Muscle layer of colon (tissue), 2 donors: Measurements from ENCODE around the gene GMEB1.
"Not testable (repeated sequence)": the region's sequence is repeated elsewhere in the genome, so short reads cannot be mapped to it uniquely, and the experiment has no call there.

ENCODE experiments used
- H3K27ac ChIP-seq: one replicate; pipeline ENCODE4 v1.7.0; 2013; ENCODE audit warnings: low read depth, mild to moderate bottlenecking, low read length, moderate library complexity
- H3K27me3 ChIP-seq, 2 donors: one replicate each; pipeline ENCODE4 v1.7.0; 2013; ENCODE audit warnings: low read length in 2 of 2, mild to moderate bottlenecking in 2 of 2; ENCODE audit not compliant: insufficient read depth in 2 of 2, control insufficient read depth in 1 of 2
- H3K36me3 ChIP-seq: one replicate; pipeline ENCODE4 v1.7.0; 2013; ENCODE audit warnings: mild to moderate bottlenecking, low read length; ENCODE audit not compliant: insufficient read depth
- H3K4me1 ChIP-seq: one replicate; pipeline ENCODE4 v1.7.0; 2013; ENCODE audit warnings: mild to moderate bottlenecking, low read length; ENCODE audit not compliant: insufficient read depth
- H3K4me3 ChIP-seq, 2 donors: one replicate each; pipeline ENCODE4 v1.7.0; 2013; ENCODE audit warnings: low read length in 2 of 2, low read depth in 1 of 2, mild to moderate bottlenecking in 1 of 2, moderate library complexity in 1 of 2
- H3K9ac ChIP-seq: one replicate; pipeline ENCODE4 v1.7.0; 2013; ENCODE audit warnings: low read length
- H3K9me3 ChIP-seq: one replicate; pipeline ENCODE4 v1.7.0; 2013; ENCODE audit warnings: mild to moderate bottlenecking, low read length
- donor health status: abdominal sarcoma.
- donor health status: Adenocarcinoma of cecum.

Gene GMEB1

GRCh38 chr1:28735961-28736449 lies 67.4 kb downstream of the GMEB1 start:
- no peaks in the 10 kb centered on the region for H3K27me3 ChIP-seq
- H3K36me3 ChIP-seq: peaks cover 23% of the 10 kb centered on the region
- peaks cover 36% of the 10 kb centered on the region for H3K4me1 ChIP-seq
- H3K4me3 ChIP-seq: peak overlapping the region; percentile 56 to 67
- peak overlapping the region; percentile 88 for H3K27ac ChIP-seq
- H3K9me3 ChIP-seq: no peaks in the 10 kb centered on the region
- peak overlapping the region; percentile 91 for H3K9ac ChIP-seq

DNA sequence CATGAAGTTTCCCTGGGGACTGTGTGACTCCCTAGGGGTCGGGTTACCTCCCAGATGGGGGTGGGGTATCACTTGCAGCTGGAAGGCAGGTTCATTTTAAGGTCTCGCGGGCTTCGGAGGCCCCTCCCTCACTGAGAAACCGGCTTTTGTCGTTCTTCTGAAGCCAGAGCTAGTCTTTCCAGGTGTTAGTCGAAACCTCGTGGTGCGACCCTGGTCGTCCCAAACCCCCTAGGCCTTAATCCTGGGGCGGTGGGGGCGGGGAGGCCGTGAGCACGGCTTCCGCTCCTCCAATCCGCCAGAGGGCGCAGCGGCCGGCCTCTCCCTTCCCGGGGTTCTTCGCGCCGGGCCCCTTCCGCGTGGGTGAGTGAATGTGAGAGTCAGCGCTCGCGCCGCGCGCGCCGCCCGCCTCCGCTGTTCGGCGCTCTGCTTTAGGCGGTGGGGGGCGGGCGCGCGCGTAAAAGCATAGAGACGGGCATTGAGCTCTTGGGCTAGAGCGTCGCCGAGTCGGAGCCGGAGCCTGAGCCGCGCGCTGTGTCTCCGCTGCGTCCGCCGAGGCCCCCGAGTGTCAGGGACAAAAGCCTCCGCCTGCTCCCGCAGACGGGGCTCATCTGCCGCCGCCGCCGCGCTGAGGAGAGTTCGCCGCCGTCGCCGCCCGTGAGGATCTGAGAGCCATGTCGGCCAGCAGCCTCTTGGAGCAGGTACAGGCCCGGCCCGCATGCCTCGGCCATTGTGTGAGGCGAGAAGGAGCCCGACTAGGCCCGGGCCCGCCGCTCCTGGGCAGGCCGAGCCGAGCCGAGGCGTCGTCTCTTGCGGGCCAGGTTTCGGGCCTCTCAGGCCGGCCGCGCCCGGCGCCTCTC lies 68.1 kb downstream of the GMEB1 start, which contains the start of gene YTHDF2:
TSS of gene YTHDF2 (plus strand) at position 491 of the 857 bp plus-strand sequence. CDS start at position 672, 181 bp downstream.
- Histone ChIP-seq H3K4me1 (peaks cover 39% of the 10 kb centered on the region), H3K4me3 (peak within 1 kb of the TSS; percentile 67 to 72), H3K9me3 (no peaks in the 10 kb centered on the region), H3K27ac (peak within 1 kb of the TSS; percentile 96), H3K9ac (peak within 1 kb of the TSS; percentile 91), H3K36me3 (peaks cover 26% of the 10 kb centered on the region), H3K27me3 (no peaks in the 10 kb centered on the region)

DNA sequence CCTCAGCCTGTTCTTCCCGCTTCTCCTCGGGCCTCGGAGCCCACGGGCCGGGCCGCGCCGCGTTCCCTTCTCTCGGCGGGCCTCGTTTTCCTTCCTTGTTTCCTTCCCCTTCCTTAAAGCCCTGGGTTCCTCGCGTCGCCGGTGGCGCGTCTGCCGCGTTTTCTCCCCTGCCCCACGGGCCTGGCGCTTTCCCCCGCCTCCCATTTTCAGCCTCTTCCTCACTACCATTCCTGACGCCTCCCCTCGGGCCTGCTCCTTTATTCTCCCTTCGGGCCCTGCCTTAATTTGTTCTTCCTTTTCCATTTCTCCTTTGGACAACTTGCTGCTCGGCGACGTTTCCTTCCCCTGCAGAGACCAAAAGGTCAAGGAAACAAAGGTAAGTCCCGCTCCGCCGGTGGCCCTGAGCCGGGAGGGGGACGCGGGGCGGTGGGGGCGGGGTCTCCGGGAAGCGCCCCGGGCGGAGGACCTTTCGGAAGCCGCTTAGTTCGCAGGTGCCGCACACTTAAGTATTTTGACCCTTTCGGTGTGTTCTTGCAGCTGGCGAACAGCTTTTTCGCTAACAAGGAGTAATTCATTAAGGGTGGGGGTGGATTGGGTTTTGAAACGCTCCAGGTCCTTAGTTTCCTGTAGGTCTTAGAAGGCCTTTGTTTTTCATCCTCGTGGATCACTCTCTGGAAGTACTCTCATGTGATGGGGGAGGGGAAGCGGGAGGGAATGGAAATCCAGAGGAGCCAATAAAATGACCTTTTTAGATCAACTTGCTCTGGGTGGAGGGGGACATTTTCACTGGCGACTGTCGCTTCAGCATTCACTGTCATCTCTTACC lies 68.9 kb downstream of the GMEB1 start:
- no peaks in the 10 kb centered on the region for H3K9me3 ChIP-seq
- peaks cover 34% of the 10 kb centered on the region for H3K36me3 ChIP-seq
- H3K27me3 ChIP-seq: no peaks in the 10 kb centered on the region
- peak overlapping the region; percentile 96 for H3K27ac ChIP-seq
- H3K4me3 ChIP-seq: peak overlapping the region; percentile 45 to 72
- H3K4me1 ChIP-seq: peaks cover 39% of the 10 kb centered on the region
- peak overlapping the region; percentile 17 for H3K9ac ChIP-seq

DNA sequence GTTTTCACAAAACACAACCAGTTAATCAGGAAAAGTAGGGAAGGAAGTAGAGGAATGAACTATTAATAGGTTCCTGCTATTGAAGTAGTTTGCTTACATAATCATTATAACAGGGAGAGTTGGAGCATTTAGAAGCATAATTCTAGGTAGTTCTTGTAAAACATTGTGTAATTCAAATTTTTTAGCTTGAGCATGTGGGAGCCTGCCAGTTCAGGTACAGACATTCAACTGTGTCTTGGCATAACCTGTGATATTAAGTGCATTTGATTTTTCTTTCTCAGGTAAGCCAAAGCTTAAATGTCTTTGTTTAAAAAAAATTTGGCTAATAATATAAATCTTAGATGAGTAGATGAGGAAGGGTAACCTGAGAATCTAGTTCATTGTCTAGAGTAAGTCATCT lies 71.5 kb downstream of the GMEB1 start:
- H3K9ac ChIP-seq: no peak overlapping the region
- H3K27ac ChIP-seq: peak overlapping the region; percentile 24
- H3K36me3 ChIP-seq: peaks cover 56% of the 10 kb centered on the region
- H3K4me3 ChIP-seq: no peak overlapping the region
- no peaks in the 10 kb centered on the region for H3K27me3 ChIP-seq
- H3K9me3 ChIP-seq: no peaks in the 10 kb centered on the region
- peaks cover 47% of the 10 kb centered on the region for H3K4me1 ChIP-seq

- Histone ChIP-seq H3K27me3 (no peaks in the 10 kb centered on the region), H3K36me3 (peaks cover 45% of the 10 kb centered on the region), H3K9ac (no peak overlapping the region), H3K27ac (no peak overlapping the region), H3K4me1 (peaks cover 44% of the 10 kb centered on the region), H3K9me3 (no peaks in the 10 kb centered on the region), H3K4me3 (no peak overlapping the region)
Observed at GRCh38 chr1:28744184-28744583, 75.6 kb downstream of the GMEB1 start.

- no peak overlapping the region for H3K4me3 ChIP-seq
- peaks cover 33% of the 10 kb centered on the region for H3K36me3 ChIP-seq
- peaks cover 38% of the 10 kb centered on the region for H3K4me1 ChIP-seq
- no peaks in the 10 kb centered on the region for H3K27me3 ChIP-seq
- no peak overlapping the region for H3K27ac ChIP-seq
- no peak overlapping the region for H3K9ac ChIP-seq
- no peaks in the 10 kb centered on the region for H3K9me3 ChIP-seq
Observed at GRCh38 chr1:28745653-28746173, 77.1 kb downstream of the GMEB1 start.

GRCh38 chr1:28750330-28750729 lies 81.7 kb downstream of the GMEB1 start:
- Histone ChIP-seq H3K36me3 (no peaks in the 10 kb centered on the region), H3K9me3 (no peaks in the 10 kb centered on the region), H3K4me3 (no peak overlapping the region), H3K4me1 (peaks cover 47% of the 10 kb centered on the region), H3K9ac (no peak overlapping the region), H3K27ac (no peak overlapping the region), H3K27me3 (no peaks in the 10 kb centered on the region)

- not testable (repeated sequence) for H3K36me3 ChIP-seq, H3K27me3 ChIP-seq, H3K9me3 ChIP-seq, H3K27ac ChIP-seq, H3K9ac ChIP-seq
- Histone ChIP-seq H3K4me3 (peak overlapping the region in 1 of 2 donors; percentile 2), H3K4me1 (peaks cover 50% of the 10 kb centered on the region)
Observed at GRCh38 chr1:28750771-28751294, 82.2 kb downstream of the GMEB1 start.

- Histone ChIP-seq H3K9ac (no peak overlapping the region), H3K4me1 (peaks cover 50% of the 10 kb centered on the region), H3K4me3 (peak overlapping the region in 1 of 2 donors; percentile 2), H3K27ac (no peak overlapping the region), H3K9me3 (no peaks in the 10 kb centered on the region), H3K36me3 (no peaks in the 10 kb centered on the region), H3K27me3 (no peaks in the 10 kb centered on the region)
Observed at GRCh38 chr1:28751315-28752060, 82.9 kb downstream of the GMEB1 start.

DNA sequence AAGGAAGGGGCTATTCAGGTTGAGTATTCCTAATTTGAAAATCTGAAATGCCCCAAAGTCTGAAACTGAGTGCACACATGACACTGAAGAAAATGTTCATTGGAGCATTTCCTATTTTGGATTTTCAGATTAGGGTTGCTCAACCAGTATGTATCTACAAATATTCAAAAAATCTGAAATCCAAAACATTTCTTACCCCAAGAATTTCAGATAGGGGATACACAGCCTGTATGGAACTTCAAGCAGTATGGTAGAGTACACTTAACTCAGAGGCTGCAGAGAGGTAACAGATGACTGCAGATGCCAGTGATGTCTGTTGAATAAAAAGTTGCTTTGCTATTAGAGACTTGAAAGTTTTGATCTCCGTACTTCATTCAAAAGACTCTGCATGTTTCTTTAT lies 87.1 kb downstream of the GMEB1 start:
- no peak overlapping the region for H3K4me3 ChIP-seq
- H3K27ac ChIP-seq: no peak overlapping the region
- no peaks in the 10 kb centered on the region for H3K27me3 ChIP-seq
- peaks cover 48% of the 10 kb centered on the region for H3K4me1 ChIP-seq
- H3K36me3 ChIP-seq: no peaks in the 10 kb centered on the region
- no peaks in the 10 kb centered on the region for H3K9me3 ChIP-seq
- H3K9ac ChIP-seq: no peak overlapping the region
